Measurements from ENCODE around the gene CBS.
A peak's percentile ranks its signal among the peaks of the same experiment; 100 is the strongest.
"Not testable (repeated sequence)": the region's sequence is repeated elsewhere in the genome, so short reads cannot be mapped to it uniquely, and the experiment has no call there.

The CBS gene

GRCh38 chr21:43021191-43021590, 54.4 kb downstream of the CBS start:
- Mint-ChIP-seq H3K27ac (no peak overlapping the region), H3K4me1 (peaks cover 8% of the 10 kb centered on the region), H3K36me3 (peaks cover 62% of the 10 kb centered on the region), H3K4me3 (no peak overlapping the region), H3K9me3 (no peaks in the 10 kb centered on the region), H3K27me3 (no peaks in the 10 kb centered on the region)
- ATAC-seq = no peak

GRCh38 chr21:43020771-43021170, 54.9 kb downstream of the CBS start:
- Mint-ChIP-seq H3K36me3 (peaks cover 65% of the 10 kb centered on the region), H3K9me3 (no peaks in the 10 kb centered on the region), H3K4me1 (peaks cover 12% of the 10 kb centered on the region), H3K27me3 (no peaks in the 10 kb centered on the region), H3K27ac (no peak overlapping the region), H3K4me3 (no peak overlapping the region)
- no peak for ATAC-seq

DNA sequence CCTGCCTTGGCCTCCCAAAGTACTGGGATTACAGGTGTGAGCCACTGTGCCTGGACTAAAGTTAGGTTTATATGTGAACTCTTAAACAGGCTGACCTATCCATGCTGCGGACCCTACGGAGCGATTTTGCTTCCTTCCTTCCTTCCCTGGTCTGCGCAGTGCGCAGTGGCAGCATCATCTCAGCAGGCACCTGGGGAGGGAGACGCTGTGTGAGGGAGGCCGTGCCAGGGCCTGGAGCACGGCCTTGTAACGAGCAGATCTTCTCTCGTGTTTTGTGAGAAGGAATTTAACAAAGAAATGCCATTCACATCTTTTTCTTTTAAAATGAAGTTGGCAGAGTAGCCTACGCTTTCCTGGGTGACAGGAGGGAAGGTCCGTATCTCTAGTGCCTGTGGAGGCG, 55.5 kb downstream of the CBS start:
- H3K9me3 Mint-ChIP-seq = no peaks in the 10 kb centered on the region
- peaks cover 18% of the 10 kb centered on the region for H3K4me1 Mint-ChIP-seq
- H3K27ac Mint-ChIP-seq = no peak overlapping the region
- H3K4me3 Mint-ChIP-seq = no peak overlapping the region
- ATAC-seq = no peak
- no peaks in the 10 kb centered on the region for H3K27me3 Mint-ChIP-seq
- peaks cover 64% of the 10 kb centered on the region for H3K36me3 Mint-ChIP-seq

DNA sequence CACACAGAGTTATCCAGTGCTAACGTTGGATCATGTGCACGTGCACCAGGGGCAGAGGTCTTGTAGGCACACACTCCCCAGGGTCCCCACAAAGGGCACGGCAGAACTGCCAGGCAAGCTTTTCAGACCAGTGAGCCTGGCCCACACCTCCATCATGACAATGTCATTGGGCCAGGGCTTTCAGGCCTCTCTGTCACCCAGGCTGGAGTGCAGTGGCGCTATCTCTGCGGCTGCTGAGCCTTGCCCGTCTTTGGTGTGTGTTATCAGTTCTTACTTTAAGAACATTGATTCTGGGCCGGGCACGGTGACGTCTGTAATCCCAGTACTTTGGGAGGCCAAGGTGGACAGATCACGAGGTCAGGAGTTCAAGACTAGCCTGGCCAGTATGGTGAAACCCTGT, 57.1 kb downstream of the CBS start:
- no peak overlapping the region for H3K27ac Mint-ChIP-seq
- no peak overlapping the region for H3K4me3 Mint-ChIP-seq
- peaks cover 65% of the 10 kb centered on the region for H3K36me3 Mint-ChIP-seq
- H3K4me1 Mint-ChIP-seq = peaks cover 22% of the 10 kb centered on the region
- no peaks in the 10 kb centered on the region for H3K9me3 Mint-ChIP-seq
- no peaks in the 10 kb centered on the region for H3K27me3 Mint-ChIP-seq
- no peak for ATAC-seq

DNA sequence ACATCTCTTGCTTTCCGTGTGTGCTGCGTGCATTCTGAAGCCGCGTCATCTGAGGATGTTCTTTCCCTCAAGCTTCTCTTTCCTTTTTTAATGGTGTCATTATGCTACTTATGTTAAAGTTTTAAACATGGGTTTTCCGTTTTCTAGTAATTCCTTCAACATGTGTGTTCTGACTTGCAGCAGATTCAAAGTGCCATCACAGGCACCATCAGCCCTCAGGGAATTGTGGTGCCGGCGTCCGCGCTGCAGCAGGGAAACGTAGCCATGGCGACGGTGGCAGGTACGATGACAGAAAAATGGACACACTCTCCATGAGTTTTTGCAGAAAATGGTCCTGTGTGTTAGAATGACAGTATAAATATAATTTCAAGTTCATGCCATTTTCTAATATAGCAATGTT, 58.9 kb downstream of the CBS start:
- Mint-ChIP-seq H3K4me1 (peaks cover 22% of the 10 kb centered on the region), H3K4me3 (no peak overlapping the region), H3K36me3 (peaks cover 53% of the 10 kb centered on the region), H3K27ac (peak overlapping the region; percentile 31), H3K27me3 (no peaks in the 10 kb centered on the region), H3K9me3 (no peaks in the 10 kb centered on the region)
- ATAC-seq = no peak

GRCh38 chr21:43015906-43016540, 59.6 kb downstream of the CBS start:
- H3K4me3 Mint-ChIP-seq = peak overlapping the region; percentile 16
- H3K9me3 Mint-ChIP-seq = no peaks in the 10 kb centered on the region
- no peaks in the 10 kb centered on the region for H3K27me3 Mint-ChIP-seq
- ATAC-seq = peak; percentile 47
- H3K27ac Mint-ChIP-seq = peak overlapping the region; percentile 31
- peaks cover 53% of the 10 kb centered on the region for H3K36me3 Mint-ChIP-seq
- peaks cover 22% of the 10 kb centered on the region for H3K4me1 Mint-ChIP-seq

DNA sequence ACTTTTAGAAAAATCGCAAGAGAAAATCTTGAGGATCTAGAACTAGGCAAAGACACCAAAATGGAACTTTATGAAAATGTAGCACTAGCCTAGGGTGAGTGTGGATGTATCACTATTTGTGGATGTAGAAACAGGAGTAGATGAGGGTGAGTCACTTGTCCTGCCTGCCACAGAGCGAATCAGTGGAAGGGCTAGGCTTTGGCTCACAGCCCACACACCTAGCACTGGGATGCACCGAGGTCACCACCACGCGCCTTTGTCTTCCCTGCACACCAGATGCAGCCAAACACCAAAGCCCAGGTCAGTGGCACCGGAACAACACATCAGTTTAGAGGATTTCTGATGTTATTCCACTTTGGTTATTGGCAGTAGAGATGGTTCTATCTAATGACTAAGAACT, 63.0 kb downstream of the CBS start:
- Mint-ChIP-seq H3K9me3 (no peaks in the 10 kb centered on the region), H3K36me3 (peaks cover 44% of the 10 kb centered on the region)

DNA sequence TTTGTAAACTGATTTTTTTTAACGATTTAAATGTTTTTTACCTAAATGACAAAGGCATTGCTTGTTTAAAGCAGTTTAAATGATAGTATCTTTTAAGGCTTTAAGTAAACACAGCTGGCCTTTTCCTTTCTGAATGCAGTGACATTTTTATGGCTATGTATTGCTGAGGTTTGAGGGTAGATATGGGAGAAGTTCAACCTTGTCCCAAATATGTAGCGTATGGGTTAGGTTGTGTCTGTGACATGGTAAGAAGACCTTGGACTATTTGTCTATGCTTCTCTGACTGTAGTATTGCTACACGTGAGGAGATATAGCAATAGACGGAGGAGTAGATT, 68.8 kb downstream of the CBS start:
- no peak overlapping the region for H3K4me3 Mint-ChIP-seq

More for the DNA sequence above, 63.0 kb downstream of the CBS start:
- Mint-ChIP-seq H3K27ac (no peak overlapping the region), H3K4me1 (peaks cover 22% of the 10 kb centered on the region), H3K4me3 (no peak overlapping the region), H3K27me3 (no peaks in the 10 kb centered on the region)
- no peak for ATAC-seq

GRCh38 chr21:43006051-43006873, 69.4 kb downstream of the CBS start:
- ATAC-seq, H3K27ac Mint-ChIP-seq, H3K27me3 Mint-ChIP-seq, H3K4me1 Mint-ChIP-seq, H3K4me3 Mint-ChIP-seq, H3K9me3 Mint-ChIP-seq: not testable (repeated sequence)
- H3K36me3 Mint-ChIP-seq = peaks cover 34% of the 10 kb centered on the region

More for the DNA sequence above, 68.8 kb downstream of the CBS start:
- Mint-ChIP-seq H3K4me1 (no peaks in the 10 kb centered on the region), H3K9me3 (no peaks in the 10 kb centered on the region), H3K36me3 (peaks cover 40% of the 10 kb centered on the region), H3K27ac (no peak overlapping the region), H3K27me3 (no peaks in the 10 kb centered on the region)
- ATAC-seq = no peak

- H3K36me3 Mint-ChIP-seq = peaks cover 31% of the 10 kb centered on the region
- no peaks in the 10 kb centered on the region for H3K4me1 Mint-ChIP-seq
- ATAC-seq = no peak
- no peak overlapping the region for H3K27ac Mint-ChIP-seq
- no peaks in the 10 kb centered on the region for H3K27me3 Mint-ChIP-seq
- no peak overlapping the region for H3K4me3 Mint-ChIP-seq
- no peaks in the 10 kb centered on the region for H3K9me3 Mint-ChIP-seq
Observed at GRCh38 chr21:43005635-43006034, 70.0 kb downstream of the CBS start.

- Mint-ChIP-seq H3K36me3 (peaks cover 36% of the 10 kb centered on the region), H3K9me3 (peaks cover 4% of the 10 kb centered on the region), H3K27ac (no peak overlapping the region), H3K27me3 (no peaks in the 10 kb centered on the region), H3K4me1 (no peaks in the 10 kb centered on the region), H3K4me3 (no peak overlapping the region)
- no peak for ATAC-seq
Observed at GRCh38 chr21:43004926-43005325, 70.7 kb downstream of the CBS start.
